BLaER1 treated with 17β-estradiol and CSF1 and Interleukin-3, amounts not matched to agents 10 nM and 100 nM (cell line): ENCODE measurements around the gene SIRT5.

Experiments used
- H3K27ac ChIP-seq, 11 experiments: shearing (Covaris generic); formaldehyde crosslinking; 2 replicates each; pipeline ENCODE4 v1.8.1; 2022
- H3K27me3 ChIP-seq, 11 experiments: shearing (Covaris generic); formaldehyde crosslinking; 2 replicates each; pipeline ENCODE4 v1.8.1; 2022
- H3K36me3 ChIP-seq, 11 experiments: shearing (Covaris generic); formaldehyde crosslinking; 2 replicates each; pipeline ENCODE4 v1.8.1; 2022
- H3K4me1 ChIP-seq, 10 experiments: shearing (Covaris generic); formaldehyde crosslinking; 2 replicates each; pipeline ENCODE4 v1.8.1; 2022
- H3K4me2 ChIP-seq, 11 experiments: shearing (Covaris generic); formaldehyde crosslinking; 2 replicates each; pipeline ENCODE4 v1.8.1; 2022
- H3K4me3 ChIP-seq, 10 experiments: shearing (Covaris generic); formaldehyde crosslinking; 2 replicates each; pipeline ENCODE4 v1.8.1; 2022
- H3K9ac ChIP-seq, 11 experiments: shearing (Covaris generic); formaldehyde crosslinking; 2 replicates each; pipeline ENCODE4 v1.8.1; 2022
- H3K9me3 ChIP-seq, 11 experiments: shearing (Covaris generic); formaldehyde crosslinking; replicated peaks in 1 of 11; 2 replicates each; pipeline ENCODE4 v1.8.1; 2022
- H4K20me1 ChIP-seq, 11 experiments: shearing (Covaris generic); formaldehyde crosslinking; 2 replicates each; pipeline ENCODE4 v1.8.1; 2022
- Cebpa-rat ChIP-seq, 11 experiments: shearing (Covaris generic); IDR thresholded peaks; 2 replicates each; pipeline ENCODE4 v1.8.1; 2022

The SIRT5 gene

GRCh38 chr6:13574571-13575376 is at the start of gene SIRT5:
Gene SIRT5, plus strand, starts transcription at chr6:13574601. Its CDS starts 9,510 bp downstream, at chr6:13584111.
- H3K9ac ChIP-seq: peak within 1 kb of the TSS; percentile 89 to 98 (median 95)
- no peaks in the 10 kb centered on the region for H4K20me1 ChIP-seq
- H3K9me3 ChIP-seq: peaks cover 0 to 7% (median 0%) of the 10 kb centered on the region in 11 experiments; a peak in 6 of 22 replicates
- H3K27ac ChIP-seq: peak within 1 kb of the TSS; percentile 77 to 99 (median 96)
- H3K4me3 ChIP-seq: peak within 1 kb of the TSS; percentile 71 to 95 (median 88)
- peaks cover 9 to 16% (median 14%) of the 10 kb centered on the region in 10 experiments for H3K4me1 ChIP-seq
- H3K4me2 ChIP-seq: peak within 1 kb of the TSS; percentile 78 to 97 (median 91)
- H3K36me3 ChIP-seq: peaks cover 0 to 5% (median 0%) of the 10 kb centered on the region in 11 experiments; a peak in 1 of 22 replicates
- H3K27me3 ChIP-seq: no peaks in the 10 kb centered on the region
- TF ChIP-seq Cebpa-rat (IDR thresholded peaks at IDR 0.05): no peak

GRCh38 chr6:13524801-13525508 is 49.4 kb upstream of the SIRT5 start:
- Histone ChIP-seq H4K20me1 (no peaks in the 10 kb centered on the region), H3K4me2 (peak overlapping the region; percentile 64 to 96 (median 90)), H3K27me3 (no peaks in the 10 kb centered on the region), H3K9ac (peak overlapping the region in 9 of 11 experiments; percentile 60 to 83 (median 74); a peak in 12 of 22 replicates), H3K4me3 (no peak overlapping the region), H3K9me3 (peaks cover 0 to 2% (median 0%) of the 10 kb centered on the region in 11 experiments; a peak in 2 of 22 replicates), H3K27ac (peak overlapping the region; percentile 74 to 98 (median 93); a peak in 20 of 22 replicates), H3K36me3 (no peaks in the 10 kb centered on the region), H3K4me1 (peaks cover 58 to 78% (median 67%) of the 10 kb centered on the region in 10 experiments)
- TF ChIP-seq Cebpa-rat (IDR thresholded peaks at IDR 0.05): no peak; a peak in 1 of 22 replicates

- peaks cover 0 to 2% (median 0%) of the 10 kb centered on the region in 11 experiments; a peak in 1 of 22 replicates for H3K9me3 ChIP-seq
- H3K36me3 ChIP-seq: no peaks in the 10 kb centered on the region
- peak overlapping the region; percentile 0 to 83 (median 74); a peak in 21 of 22 replicates for H3K9ac ChIP-seq
- H3K4me2 ChIP-seq: peak overlapping the region; percentile 64 to 96 (median 90)
- no peak overlapping the region for H3K4me3 ChIP-seq
- TF ChIP-seq Cebpa-rat (IDR thresholded peaks at IDR 0.05): peak in 2 of 11 experiments; percentile 49 to 67; a peak in 2 of 22 replicates
- H3K4me1 ChIP-seq: peaks cover 60 to 78% (median 67%) of the 10 kb centered on the region in 10 experiments
- no peaks in the 10 kb centered on the region for H3K27me3 ChIP-seq
- H4K20me1 ChIP-seq: no peaks in the 10 kb centered on the region
- peak overlapping the region; percentile 74 to 98 (median 93) for H3K27ac ChIP-seq
Observed at GRCh38 chr6:13526357-13526726, 48.1 kb upstream of the SIRT5 start.

GRCh38 chr6:13526727-13527670 is 47.4 kb upstream of the SIRT5 start:
- Histone ChIP-seq H4K20me1 (no peaks in the 10 kb centered on the region), H3K27me3 (no peaks in the 10 kb centered on the region), H3K4me3 (peak overlapping the region in 2 of 10 experiments; percentile 23 to 35; a peak in 1 of 20 replicates), H3K36me3 (no peaks in the 10 kb centered on the region), H3K9me3 (no peaks in the 10 kb centered on the region), H3K27ac (peak overlapping the region; percentile 83 to 98 (median 93)), H3K4me2 (peak overlapping the region; percentile 82 to 96 (median 90)), H3K9ac (peak overlapping the region; percentile 60 to 84 (median 81); a peak in 21 of 22 replicates), H3K4me1 (peaks cover 58 to 77% (median 64%) of the 10 kb centered on the region in 10 experiments)
- peak in 9 of 11 experiments; percentile 19 to 88 (median 84); a peak in 16 of 22 replicates for TF ChIP-seq Cebpa-rat (IDR thresholded peaks at IDR 0.05)

DNA sequence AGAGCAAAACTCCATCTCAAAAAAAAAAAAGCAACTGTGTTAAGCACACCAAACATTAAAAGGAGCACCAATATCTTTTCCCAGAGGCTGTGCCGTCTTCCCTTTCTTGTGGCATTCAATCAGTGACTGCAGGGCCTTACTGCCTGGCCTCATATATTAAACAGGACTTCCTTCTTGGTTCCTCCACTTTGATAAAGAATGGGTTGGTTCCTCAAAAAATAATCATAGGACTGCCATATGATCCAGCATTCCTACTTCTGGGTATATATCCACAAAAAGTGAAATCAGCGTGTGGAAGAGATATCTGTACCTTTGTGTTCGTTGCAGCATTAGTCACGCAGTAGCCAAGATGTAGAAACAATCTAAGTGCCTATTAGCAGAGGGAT is 46.7 kb upstream of the SIRT5 start:
- TF ChIP-seq Cebpa-rat (IDR thresholded peaks at IDR 0.05): no peak
- H3K9ac ChIP-seq: peak overlapping the region; percentile 60 to 84 (median 81); a peak in 19 of 22 replicates
- peak overlapping the region; percentile 82 to 96 (median 90); a peak in 21 of 22 replicates for H3K4me2 ChIP-seq

DNA sequence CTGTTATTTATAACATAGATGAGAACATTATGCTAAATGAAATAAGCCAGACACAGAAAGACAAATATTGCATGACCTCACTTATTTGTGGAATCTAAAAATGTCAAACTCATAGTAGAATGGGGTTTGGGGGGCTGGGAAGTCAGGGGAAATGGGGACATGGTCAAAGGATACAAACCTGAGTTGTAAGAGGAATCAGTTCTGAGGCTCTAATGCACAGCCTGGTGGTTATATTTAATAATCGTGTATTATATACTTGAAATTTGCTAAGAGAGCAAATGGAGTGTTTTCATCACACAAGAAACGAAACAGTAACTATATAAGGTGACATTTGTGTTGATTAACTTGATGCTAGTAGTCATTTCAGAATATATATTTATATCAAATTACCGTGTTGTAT is 46.2 kb upstream of the SIRT5 start:
- no peaks in the 10 kb centered on the region for H3K36me3 ChIP-seq
- H3K27ac ChIP-seq: peak overlapping the region in 6 of 11 experiments; percentile 46 to 70 (median 52); a peak in 9 of 22 replicates
- TF ChIP-seq Cebpa-rat (IDR thresholded peaks at IDR 0.05): no peak
- no peaks in the 10 kb centered on the region for H4K20me1 ChIP-seq
- peak overlapping the region in 2 of 11 experiments; percentile 19 to 42; a peak in 3 of 22 replicates for H3K4me2 ChIP-seq
- no peak overlapping the region; a peak in 1 of 22 replicates for H3K9ac ChIP-seq
- no peak overlapping the region for H3K4me3 ChIP-seq
- H3K27me3 ChIP-seq: no peaks in the 10 kb centered on the region
- no peaks in the 10 kb centered on the region for H3K9me3 ChIP-seq
- peaks cover 46 to 66% (median 59%) of the 10 kb centered on the region in 10 experiments for H3K4me1 ChIP-seq

More for the DNA sequence above, 46.7 kb upstream of the SIRT5 start:
- Histone ChIP-seq H3K4me1 (peaks cover 52 to 72% (median 63%) of the 10 kb centered on the region in 10 experiments), H3K27ac (peak overlapping the region; percentile 83 to 98 (median 93)), H3K36me3 (no peaks in the 10 kb centered on the region), H4K20me1 (no peaks in the 10 kb centered on the region), H3K4me3 (no peak overlapping the region), H3K27me3 (no peaks in the 10 kb centered on the region), H3K9me3 (no peaks in the 10 kb centered on the region)

DNA sequence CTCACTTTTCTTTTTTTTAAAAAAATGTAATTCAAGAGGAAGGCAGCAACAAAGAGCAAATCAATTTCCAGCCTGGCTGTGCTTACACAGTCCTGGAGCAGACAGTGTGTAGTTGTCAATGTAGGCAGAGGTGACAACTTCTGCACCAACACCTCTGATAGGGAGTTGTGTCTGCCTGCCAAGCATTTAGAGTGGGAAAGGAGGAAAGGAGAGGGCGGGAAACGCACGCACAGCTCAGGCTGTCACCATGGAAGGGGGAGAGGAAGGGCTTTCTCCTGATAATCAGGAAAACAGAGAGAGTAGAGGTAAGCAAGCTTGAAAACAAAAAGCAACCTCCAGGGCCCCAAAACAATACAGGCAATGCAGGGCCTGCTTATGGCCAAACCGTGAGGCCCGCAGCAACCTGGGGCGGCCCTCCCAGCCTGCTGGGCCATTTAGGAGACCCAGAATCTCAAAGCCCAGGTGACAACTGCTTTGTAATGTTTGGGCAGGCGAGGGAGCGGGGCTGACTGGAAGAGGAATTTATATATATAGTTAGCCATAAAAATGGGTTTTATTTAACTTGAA is 45.5 kb upstream of the SIRT5 start:
- Histone ChIP-seq H3K9ac (peak overlapping the region in 4 of 11 experiments; percentile 10 to 33 (median 24); a peak in 7 of 22 replicates), H3K4me1 (peaks cover 40 to 60% (median 53%) of the 10 kb centered on the region in 10 experiments), H3K4me2 (peak overlapping the region in 6 of 11 experiments; percentile 2 to 42 (median 23); a peak in 7 of 22 replicates), H3K4me3 (no peak overlapping the region), H3K27ac (peak overlapping the region in 9 of 11 experiments; percentile 31 to 70 (median 51); a peak in 16 of 22 replicates), H3K9me3 (no peaks in the 10 kb centered on the region), H3K27me3 (no peaks in the 10 kb centered on the region), H3K36me3 (no peaks in the 10 kb centered on the region), H4K20me1 (no peaks in the 10 kb centered on the region)
- TF ChIP-seq Cebpa-rat (IDR thresholded peaks at IDR 0.05): no peak
